Measurements from ENCODE around the gene OBSCN.

The OBSCN gene

GRCh38 chr1:228286505-228287417 lies 78.9 kb downstream of the OBSCN start:
- DNase-seq (ENCODE audit: low read depth in 4 of 4, low spot score in 1 of 4): no peak

- no peak for DNase-seq (ENCODE audit: low read depth in 4 of 4, low spot score in 1 of 4)
Measured at GRCh38 chr1:228287541-228288425, 79.9 kb downstream of the OBSCN start.

GRCh38 chr1:228288536-228289238 lies 80.8 kb downstream of the OBSCN start:
- no peak for DNase-seq (ENCODE audit: low read depth in 4 of 4, low spot score in 1 of 4)

- DNase-seq (ENCODE audit: low read depth in 4 of 4, low spot score in 1 of 4): no peak
Measured at GRCh38 chr1:228289239-228289849, 81.5 kb downstream of the OBSCN start.

GRCh38 chr1:228289996-228290881 lies 82.4 kb downstream of the OBSCN start:
- DNase-seq (ENCODE audit: low read depth in 4 of 4, low spot score in 1 of 4): no peak

GRCh38 chr1:228291906-228292608 lies 84.2 kb downstream of the OBSCN start:
- DNase-seq (ENCODE audit: low read depth in 4 of 4, low spot score in 1 of 4): no peak

GRCh38 chr1:228292609-228292911 lies 84.7 kb downstream of the OBSCN start:
- DNase-seq (ENCODE audit: low read depth in 4 of 4, low spot score in 1 of 4): no peak

- DNase-seq (ENCODE audit: low read depth in 4 of 4, low spot score in 1 of 4): no peak
Measured at GRCh38 chr1:228293393-228293792, 85.5 kb downstream of the OBSCN start.

- no peak for DNase-seq (ENCODE audit: low read depth in 4 of 4, low spot score in 1 of 4)
Measured at GRCh38 chr1:228293816-228294500, 86.1 kb downstream of the OBSCN start.

- no peak for DNase-seq (ENCODE audit: low read depth in 4 of 4, low spot score in 1 of 4)
Measured at GRCh38 chr1:228294717-228295116, 86.9 kb downstream of the OBSCN start.

- no peak for DNase-seq (ENCODE audit: low read depth in 4 of 4, low spot score in 1 of 4)
Measured at GRCh38 chr1:228295201-228295600, 87.4 kb downstream of the OBSCN start.

- no peak for DNase-seq (ENCODE audit: low read depth in 4 of 4, low spot score in 1 of 4)
Measured at GRCh38 chr1:228295981-228296380, 88.1 kb downstream of the OBSCN start.

GRCh38 chr1:228297242-228297641 lies 89.4 kb downstream of the OBSCN start:
- DNase-seq (ENCODE audit: low read depth in 4 of 4, low spot score in 1 of 4): no peak

- no peak for DNase-seq (ENCODE audit: low read depth in 4 of 4, low spot score in 1 of 4)
Measured at GRCh38 chr1:228297822-228298221, 90.0 kb downstream of the OBSCN start.

GRCh38 chr1:228298471-228298870 lies 90.6 kb downstream of the OBSCN start:
- no peak for DNase-seq (ENCODE audit: low read depth in 4 of 4, low spot score in 1 of 4)

GRCh38 chr1:228299211-228299610 lies 91.4 kb downstream of the OBSCN start:
- no peak for DNase-seq (ENCODE audit: low read depth in 4 of 4, low spot score in 1 of 4)

GRCh38 chr1:228299901-228300300 lies 92.1 kb downstream of the OBSCN start:
- DNase-seq (ENCODE audit: low read depth in 4 of 4, low spot score in 1 of 4): no peak

- no peak for DNase-seq (ENCODE audit: low read depth in 4 of 4, low spot score in 1 of 4)
Measured at GRCh38 chr1:228302086-228302485, 94.2 kb downstream of the OBSCN start.

- DNase-seq (ENCODE audit: low read depth in 4 of 4, low spot score in 1 of 4): no peak
Measured at GRCh38 chr1:228303596-228303995, 95.8 kb downstream of the OBSCN start.

All from stimulated activated CD4-positive, alpha-beta T cell treated with anti-CD3 and anti-CD28 coated beads, Interleukin-1b, Interleukin-23, amount 100 ng/mL, for 24 hours (primary cell).